Spleen (tissue), 11 donors: ENCODE results near the gene PDIA3. TPM values are rescaled to one million over a fixed set of nuclear protein-coding genes. Genes with fewer than 3 reads are reported as not detected.

Experiments
- DNase-seq: peaks from one replicate; pipeline ENCODE4 v3.0.0-alpha.2; 2020
- H3K27ac ChIP-seq, 8 donors: fragments of 200-600 bp; sonication (generic) in 7 of 8; 1 replicate in 4 of 8; 2 replicates in 4 of 8; pipeline versions ENCODE4 v1.5.0 to v1.8.0; 2016 to 2021; ENCODE audit warnings: inconsistent platforms in 4 of 8, mild to moderate bottlenecking in 4 of 8, moderate library complexity in 1 of 8
- H3K27me3 ChIP-seq, 7 donors: fragments of 200-600 bp; sonication (generic) in 6 of 7; replicated peaks in 1 of 7; 1 replicate in 4 of 7; 2 replicates in 3 of 7; pipeline versions ENCODE4 v1.5.0 to v1.8.0; 2016 to 2021; ENCODE audit warnings: inconsistent platforms in 3 of 7, mild to moderate bottlenecking in 1 of 7
- H3K36me3 ChIP-seq, 6 donors: fragments of 200-600 bp; sonication (generic) in 5 of 6; 1 replicate in 4 of 6; 2 replicates in 2 of 6; pipeline versions ENCODE4 v1.5.0 to v1.8.0; 2016 to 2021; ENCODE audit warnings: inconsistent platforms in 2 of 6
- H3K4me1 ChIP-seq, 6 donors: fragments of 200-600 bp; sonication (generic) in 5 of 6; 1 replicate in 3 of 6; 2 replicates in 3 of 6; pipeline versions ENCODE4 v1.5.0 to v1.8.0; 2016 to 2021; ENCODE audit warnings: inconsistent platforms in 3 of 6
- H3K4me3 ChIP-seq, 8 donors: fragments of 200-600 bp; sonication (generic) in 7 of 8; 1 replicate in 4 of 8; 2 replicates in 4 of 8; pipeline versions ENCODE4 v1.5.0 to v1.8.0; 2016 to 2021; ENCODE audit warnings: inconsistent platforms in 4 of 8, mild to moderate bottlenecking in 4 of 8, moderate library complexity in 2 of 8
- H3K9me3 ChIP-seq, 8 donors: fragments of 200-600 bp; sonication (generic) in 7 of 8; 1 replicate in 4 of 8; 2 replicates in 4 of 8; pipeline versions ENCODE4 v1.5.0 to v1.8.0; 2016 to 2021; ENCODE audit warnings: inconsistent platforms in 4 of 8
- CTCF ChIP-seq, 11 experiments: fragments of 200-600 bp in 7 of 11; fragments of 450-650 bp in 4 of 11; sonication (generic) in 4 of 11; IDR thresholded peaks in 8 of 11; conservative IDR thresholded peaks in 3 of 11; 1 replicate in 7 of 11; 2 replicates in 4 of 11; pipeline versions ENCODE4 v1.4.0 to v1.8.0; 2016 to 2021; ENCODE audit warnings: antibody characterized with exemption in 11 of 11, inconsistent platforms in 4 of 11, mild to moderate bottlenecking in 1 of 11
- POLR2A ChIP-seq, 3 donors: fragments of 450-650 bp; IDR thresholded peaks; one replicate each; pipeline ENCODE4 v1.5.1; 2017; ENCODE audit warnings: antibody characterized with exemption in 3 of 3, mild to moderate bottlenecking in 1 of 3
- POLR2AphosphoS5 ChIP-seq, 3 donors: sonication (generic); formaldehyde crosslinking; IDR thresholded peaks; one replicate each; pipeline ENCODE4 v1.5.1; 2017; ENCODE audit warnings: antibody characterized with exemption in 3 of 3
- WGBS, 5 donors: extraction: QIAGEN DNeasy Blood & Tissue Kit in 3 of 5; methylation state at CpG; one replicate each; pipeline versions ENCODE4 v1.1.5 to v1.1.7; 2013 to 2018; 5-methylcytosine and 5-hydroxymethylcytosine counted together
- intact Hi-C: fragments of 100-400 bp; cut with DNase I; formaldehyde crosslinking; loops from one replicate; pipeline ENCODE4 v1.15.0; 2023; ENCODE audit warnings: low total_unique reads
- polyA plus RNA-seq, 3 donors: library from polyadenylated mRNA; stranded (reverse); fragments of 200-250 nt; gene quantifications; one replicate each; pipeline ENCODE4 v1.2.1, GENCODE V29; 2013
- total RNA-seq, 7 donors: library from RNA; depleted of rRNA in 3 of 7; stranded (reverse); fragments of >200 nt in 3 of 7; fragmentation: NEBNext Ultra II Directional in 4 of 7; extraction: Animal tissue kit (Norgen Biotek cat#: 25700) in 4 of 7; gene quantifications; one replicate each; pipeline versions ENCODE4 v1.1.0 to v1.2.1, GENCODE V29; 2016 to 2021
- donor health status: healthy with polysubstance abuse.
- donor health status: DM: no; HTN: no; CAD: no; lungs with moderate emphysema.
- donor health status: DM: no; HTN: no; CAD: no.
- donor health status: Bipolar disorder and iron deficiency.
- donor health status: healthy.
- donor health status: DM: no; HTN: no; CAD: no.
- donor health status: DM: yes; HTN: yes; CAD: no.

Gene PDIA3
- total and polyA plus RNA-seq, 10 donors = 104 to 311 (median 159) TPM

GRCh38 chr15:43775411-43775965 is 29.2 kb downstream of the PDIA3 start:
- Histone ChIP-seq H3K4me3 (peak overlapping the region in 3 of 8 donors; percentile 59 to 75 (median 65)), H3K27ac (peak overlapping the region in 4 of 8 donors; percentile 87 to 91 (median 90)), H3K36me3 (peaks cover 0 to 39% (median 34%) of the 10 kb centered on the region in 6 donors), H3K9me3 (no peaks in the 10 kb centered on the region), H3K27me3 (no peaks in the 10 kb centered on the region), H3K4me1 (peaks cover 8 to 50% (median 28%) of the 10 kb centered on the region in 6 donors)
- intact Hi-C loops = no loop called here
- WGBS, 5 donors = 85 to 100% (median 100%) methylated on average over 1 of the region's 1 CpG
- TF ChIP-seq POLR2A (IDR thresholded peaks at IDR 0.05) (no peak), CTCF (IDR thresholded peaks at IDR 0.05 in 8 of 11, conservative IDR thresholded peaks at IDR 0.05 in 3 of 11) (peak in 1 of 11 experiments; percentile 10), POLR2AphosphoS5 (IDR thresholded peaks at IDR 0.05) (peak in 1 of 3 donors; percentile 30)
- no peak for DNase-seq

GRCh38 chr15:43776101-43776717 is 30.0 kb downstream of the PDIA3 start:
- Histone ChIP-seq H3K4me1 (peaks cover 8 to 46% (median 28%) of the 10 kb centered on the region in 6 donors), H3K4me3 (peak overlapping the region; percentile 47 to 80 (median 66)), H3K9me3 (no peaks in the 10 kb centered on the region), H3K36me3 (peaks cover 0 to 32% (median 27%) of the 10 kb centered on the region in 6 donors), H3K27me3 (no peaks in the 10 kb centered on the region), H3K27ac (peak overlapping the region; percentile 83 to 91 (median 86))
- intact Hi-C loops = no loop called here
- peak; percentile 91 for DNase-seq
- TF ChIP-seq POLR2A (IDR thresholded peaks at IDR 0.05) (no peak), CTCF (IDR thresholded peaks at IDR 0.05 in 8 of 11, conservative IDR thresholded peaks at IDR 0.05 in 3 of 11) (no peak), POLR2AphosphoS5 (IDR thresholded peaks at IDR 0.05) (peak; percentile 42 to 77 (median 75))
- 24 to 40% (median 36%) methylated on average over 30 to 35 of the region's 35 CpGs for WGBS, 5 donors

- WGBS, 5 donors = 0 to 1% (median 0%) methylated on average over 19 to 41 of the region's 41 CpGs
- H3K36me3 ChIP-seq = peaks cover 0 to 26% (median 22%) of the 10 kb centered on the region in 6 donors
These were observed 30.6 kb downstream of the PDIA3 start, which contains the start of gene ELL3 for GRCh38 chr15:43776718-43777266. Gene ELL3 (minus strand): TSS chr15:43776966. CDS start chr15:43776901, 65 bp downstream.

More at GRCh38 chr15:43776718-43777266, 30.6 kb downstream of the PDIA3 start, which contains the start of gene ELL3:
- Histone ChIP-seq H3K9me3 (no peaks in the 10 kb centered on the region), H3K27me3 (no peaks in the 10 kb centered on the region), H3K4me3 (peak within 1 kb of the TSS; percentile 47 to 80 (median 66)), H3K27ac (peak within 1 kb of the TSS; percentile 83 to 91 (median 86)), H3K4me1 (peaks cover 8 to 40% (median 25%) of the 10 kb centered on the region in 6 donors)
- intact Hi-C loops = no loop called here
- DNase-seq = peak; percentile 95
- TF ChIP-seq CTCF (IDR thresholded peaks at IDR 0.05 in 8 of 11, conservative IDR thresholded peaks at IDR 0.05 in 3 of 11) (no peak), POLR2AphosphoS5 (IDR thresholded peaks at IDR 0.05) (peak; percentile 44 to 50 (median 49))
